IMR-90 (cell line): ENCODE results near the gene POU4F2. TPM values are rescaled to one million over a fixed set of nuclear protein-coding genes. Genes with fewer than 3 reads are reported as not detected.
"Not testable (repeated sequence)": the region's sequence is repeated elsewhere in the genome, so short reads cannot be mapped to it uniquely, and the experiment has no call there.

ENCODE experiments used
- ATAC-seq: fragments of 200-7000 bp; cut with Tn5 transposase; 2 replicates; pipeline ENCODE4 v1.9.1; 2020; ENCODE audit warnings: low read depth, mild to moderate bottlenecking, moderate library complexity
- BruUV-seq: library from RNA; stranded (reverse); fragments of 400-500 nt; replicated peaks from 2 replicates; lab custom pipeline; 2021; lab: Mats Ljungman, UMichigan
- CTCF ChIA-PET: fragments of 300-600 bp; formaldehyde crosslinking; extraction: SDS; loops from one replicate; lab custom pipeline; 2021; ENCODE audit warnings: antibody characterized with exemption; lab: Yijun Ruan, JAX
- POLR2A ChIA-PET: fragments of 300-600 bp; sonication (Branson Sonifier 250); formaldehyde crosslinking; loops from one replicate; lab custom pipeline; 2022; ENCODE audit warnings: antibody characterized with exemption; ENCODE audit not compliant: unreplicated experiment; lab: Charles Lee
- DNase-seq: peaks from one replicate; pipeline ENCODE4 v3.0.0; 2013
- H2AFZ ChIP-seq: replicated peaks from 2 replicates; pipeline ENCODE3; 2013; ENCODE audit warnings: low read length, mild to moderate bottlenecking; ENCODE audit not compliant: poor library complexity
- H2AK5ac ChIP-seq: 2 replicates; pipeline ENCODE4 v1.6.1; 2013; ENCODE audit warnings: low read depth, low read length, inconsistent platforms
- H2AK9ac ChIP-seq: replicated peaks from 2 replicates; pipeline ENCODE3; 2013; ENCODE audit warnings: mild to moderate bottlenecking, low read depth, low read length, moderate library complexity; ENCODE audit not compliant: poor library complexity
- H2BK120ac ChIP-seq: 2 replicates; pipeline ENCODE4 v1.6.1; 2013; ENCODE audit warnings: low read depth, low read length, inconsistent platforms
- H2BK15ac ChIP-seq: 3 replicates; pipeline ENCODE4 v1.6.1; 2013; ENCODE audit warnings: low read depth, low read length, inconsistent platforms
- H2BK20ac ChIP-seq: 2 replicates; pipeline ENCODE4 v1.6.1; 2013; ENCODE audit warnings: low read depth, mild to moderate bottlenecking, inconsistent platforms, low read length, moderate library complexity
- H2BK5ac ChIP-seq: 2 replicates; pipeline ENCODE4 v1.6.1; 2013; ENCODE audit warnings: mild to moderate bottlenecking, low read depth, low read length, inconsistent platforms; ENCODE audit not compliant: poor library complexity, severe bottlenecking
- H3K14ac ChIP-seq: replicated peaks from 2 replicates; pipeline ENCODE4 v1.6.1; 2013; ENCODE audit warnings: low read depth, low read length, inconsistent platforms
- H3K18ac ChIP-seq: 2 replicates; pipeline ENCODE4 v1.6.1; 2013; ENCODE audit warnings: low read depth, low read length, control low read depth
- H3K23ac ChIP-seq: 2 replicates; pipeline ENCODE4 v1.6.1; 2013; ENCODE audit warnings: low read depth, low read length, inconsistent platforms
- H3K27ac ChIP-seq: 2 replicates; pipeline ENCODE4 v1.5.1; 2013; ENCODE audit warnings: mild to moderate bottlenecking, control low read depth, low read length; ENCODE audit not compliant: insufficient read depth
- H3K27me3 ChIP-seq: 2 replicates; pipeline ENCODE4 v1.6.1; 2013; ENCODE audit warnings: low read length; ENCODE audit not compliant: control insufficient read depth, insufficient read depth
- H3K36me3 ChIP-seq: 2 replicates; pipeline ENCODE4 v1.6.1; 2013; ENCODE audit warnings: low read length, mixed read lengths; ENCODE audit not compliant: control insufficient read depth, insufficient read depth
- H3K4ac ChIP-seq: 2 replicates; pipeline ENCODE4 v1.6.1; 2013; ENCODE audit warnings: low read depth, low read length, inconsistent platforms
- H3K4me1 ChIP-seq: 2 replicates; pipeline ENCODE4 v1.6.1; 2013; ENCODE audit warnings: low read length, mixed read lengths; ENCODE audit not compliant: control insufficient read depth, insufficient read depth
- H3K4me2 ChIP-seq: 2 replicates; pipeline ENCODE4 v1.6.1; 2013; ENCODE audit warnings: low read depth, mild to moderate bottlenecking, control low read depth, low read length, moderate library complexity
- H3K4me3 ChIP-seq: 2 replicates; pipeline ENCODE4 v1.5.1; 2013; ENCODE audit warnings: low read depth, mild to moderate bottlenecking, control low read depth, low read length, moderate library complexity; ENCODE audit not compliant: insufficient read depth
- H3K56ac ChIP-seq: 2 replicates; pipeline ENCODE4 v1.6.1; 2013; ENCODE audit warnings: low read length, inconsistent platforms; ENCODE audit not compliant: insufficient read depth; ENCODE audit errors: extremely low read depth
- H3K79me1 ChIP-seq, 2 experiments: 2 replicates each; pipeline ENCODE4 v1.6.1; 2013; ENCODE audit warnings: low read length in 2 of 2, inconsistent platforms in 1 of 2, low read depth in 1 of 2
- H3K9ac ChIP-seq: 2 replicates; pipeline ENCODE4 v1.6.1; 2013; ENCODE audit warnings: low read depth, low read length, control low read depth
- H3K9me1 ChIP-seq: 2 replicates; pipeline ENCODE4 v1.6.1; 2013; ENCODE audit warnings: low read length, inconsistent platforms; ENCODE audit not compliant: insufficient read depth
- H3K9me3 ChIP-seq: 2 replicates; pipeline ENCODE4 v1.6.1; 2013; ENCODE audit warnings: low read length; ENCODE audit not compliant: control insufficient read depth, insufficient read depth
- H4K20me1 ChIP-seq: 2 replicates; pipeline ENCODE4 v1.6.1; 2013; ENCODE audit warnings: low read length, inconsistent platforms; ENCODE audit not compliant: insufficient read depth
- H4K5ac ChIP-seq: 2 replicates; pipeline ENCODE4 v1.6.1; 2013; ENCODE audit warnings: mild to moderate bottlenecking, low read depth, low read length, control low read depth
- H4K8ac ChIP-seq, 2 experiments: 2 replicates each; pipeline ENCODE4 v1.6.1; 2013; ENCODE audit warnings: low read depth in 2 of 2, low read length in 2 of 2, control low read depth in 1 of 2, inconsistent platforms in 1 of 2
- H4K91ac ChIP-seq: 2 replicates; pipeline ENCODE4 v1.6.1; 2013; ENCODE audit warnings: low read depth, low read length, inconsistent platforms; ENCODE audit not compliant: insufficient read depth
- BHLHE40 ChIP-seq: fragments of 150-350 bp; IDR thresholded peaks from 2 replicates; pipeline ENCODE4 v1.6.1; 2016; ENCODE audit warnings: mild to moderate bottlenecking, low read depth, low read length
- CEBPB ChIP-seq: IDR thresholded peaks from 2 replicates; pipeline ENCODE4 v1.6.1; 2012; ENCODE audit warnings: low read depth, low read length, improper control_type of control experiment
- CHD1 ChIP-seq: IDR thresholded peaks from 2 replicates; pipeline ENCODE4 v1.6.1; 2012; ENCODE audit warnings: low read depth, low read length, improper control_type of control experiment
- MAZ ChIP-seq: IDR thresholded peaks from 2 replicates; pipeline ENCODE4 v1.6.1; 2012; ENCODE audit warnings: low read depth, mild to moderate bottlenecking, low read length, improper control_type of control experiment, moderate library complexity, borderline replicate concordance
- WGBS, 2 experiments: methylation state at CpG; one replicate each; pipeline versions ENCODE4 v1.1.5 to v1.1.7; 2013; ENCODE audit warnings: missing lambda C conversion rate in 2 of 2; ENCODE audit not compliant: insufficient read length in 1 of 2; ENCODE audit errors: extremely low coverage in 2 of 2; 5-methylcytosine and 5-hydroxymethylcytosine counted together
- dilution Hi-C: fragments of 300-500 bp; cut with HindIII; formaldehyde crosslinking; loops from one replicate; pipeline ENCODE4 v1.14.3; 2018; ENCODE audit warnings: low sequenced_read_pairs; ENCODE audit not compliant: unreplicated experiment
- in situ Hi-C: fragments of 300-500 bp; cut with MboI; formaldehyde crosslinking; loops from 3 replicates; pipeline ENCODE4 v1.14.3; 2019; ENCODE audit warnings: low sequenced_read_pairs, inconsistent platforms, mixed read lengths
- intact Hi-C: fragments of 100-400 bp; cut with micrococcal nuclease; formaldehyde crosslinking; loops from 2 replicates; pipeline ENCODE4 v1.10.0; 2022
- polyA plus RNA-seq, 3 experiments: library from polyadenylated mRNA; depleted of rRNA; stranded (reverse); fragments of >200 nt; gene quantifications; 2 replicates each; pipeline ENCODE4 v1.2.3, GENCODE V29; 2012; ENCODE audit warnings: low replicate concordance in 1 of 3
- total RNA-seq: library from RNA; depleted of rRNA; stranded (reverse); fragments of >200 nt; gene quantifications from 2 replicates; pipeline ENCODE4 v1.2.3, GENCODE V29; 2012

Gene POU4F2
- total and polyA plus RNA-seq, 2 of the 4 experiments (the other 2 are of a cell fraction): not detected

- CTCF ChIA-PET: no interaction called here
- WGBS, 2 experiments: no CpG with 5 or more reads among the region's 4 CpGs
- H3K4me1 ChIP-seq: no peaks in the 10 kb centered on the region
Measured at GRCh38 chr4:146661367-146661766, 22.7 kb downstream of the POU4F2 start.

GRCh38 chr4:146663968-146664311 is 25.2 kb downstream of the POU4F2 start:
- H3K9me1 ChIP-seq, DNase-seq, H3K9ac ChIP-seq, H3K14ac ChIP-seq, H3K79me1 ChIP-seq, H3K36me3 ChIP-seq, H2AFZ ChIP-seq, intact Hi-C loops, H3K27me3 ChIP-seq, H4K20me1 ChIP-seq, H2BK120ac ChIP-seq, H3K4me3 ChIP-seq, H3K23ac ChIP-seq, H2BK5ac ChIP-seq, H3K4me2 ChIP-seq, H4K8ac ChIP-seq, ATAC-seq, H2AK5ac ChIP-seq, H2BK20ac ChIP-seq, H2AK9ac ChIP-seq, H4K91ac ChIP-seq, H3K27ac ChIP-seq, H3K18ac ChIP-seq, POLR2A ChIA-PET, H4K5ac ChIP-seq, dilution Hi-C loops, BruUV-seq, H3K9me3 ChIP-seq, H3K56ac ChIP-seq, H3K4me1 ChIP-seq, CTCF ChIA-PET, H2BK15ac ChIP-seq, H3K4ac ChIP-seq, in situ Hi-C loops: not testable (repeated sequence)
- no CpG with 5 or more reads among the region's 6 CpGs for WGBS, 2 experiments

More at GRCh38 chr4:146661367-146661766, 22.7 kb downstream of the POU4F2 start:
- intact Hi-C loops: no loop called here
- Histone ChIP-seq H4K5ac (no peak overlapping the region), H3K9me1 (no peaks in the 10 kb centered on the region), H2BK120ac (no peak overlapping the region), H2AK5ac (no peak overlapping the region), H3K27me3 (no peaks in the 10 kb centered on the region), H3K56ac (no peak overlapping the region), H4K8ac (no peak overlapping the region), H3K14ac (no peak overlapping the region), H3K4me2 (no peak overlapping the region), H2BK20ac (no peak overlapping the region), H2BK5ac (no peak overlapping the region), H3K27ac (no peak overlapping the region), H2AFZ (no peak overlapping the region), H2AK9ac (no peak overlapping the region), H3K4ac (no peak overlapping the region), H2BK15ac (no peak overlapping the region), H3K9me3 (no peaks in the 10 kb centered on the region), H3K4me3 (no peak overlapping the region), H3K36me3 (no peaks in the 10 kb centered on the region), H3K9ac (no peak overlapping the region), H3K79me1 (no peaks in the 10 kb centered on the region), H4K20me1 (no peaks in the 10 kb centered on the region), H3K18ac (no peak overlapping the region), H4K91ac (no peak overlapping the region), H3K23ac (no peak overlapping the region)
- POLR2A ChIA-PET: no interaction called here
- in situ Hi-C loops: no loop called here
- BruUV-seq: no TSS peak
- TF ChIP-seq MAZ (no peak), CHD1 (no peak), CEBPB (no peak), BHLHE40 (no peak)
- no peak for DNase-seq
- dilution Hi-C loops: no loop called here
- ATAC-seq: no peak
